ENCODE measurements around the gene HELT. TPM values are rescaled to one million over a fixed set of nuclear protein-coding genes. Genes with fewer than 3 reads are reported as not detected.
"Not testable (repeated sequence)": the region's sequence is repeated elsewhere in the genome, so short reads cannot be mapped to it uniquely, and the experiment has no call there.

Gene HELT
- total RNA-seq, 2 donors from 2014 or later, result not detected

GRCh38 chr4:184972991-184973390, 45.3 kb upstream of the HELT start:
- Histone ChIP-seq H3K9me3 (ENCODE audit: control insufficient read depth, low read length) (peaks cover 10% of the 10 kb centered on the region), H3K27ac (ENCODE audit: low read depth, low read length) (no peak overlapping the region), H3K36me3 (ENCODE audit: control insufficient read depth, insufficient read depth, low read length) (no peaks in the 10 kb centered on the region), H3K4me1 (ENCODE audit: control insufficient read depth, insufficient read depth, low read length) (no peaks in the 10 kb centered on the region), H3K27me3 (ENCODE audit: control insufficient read depth, insufficient read depth, low read length, poor library complexity, severe bottlenecking) (no peaks in the 10 kb centered on the region), H3K4me3 (ENCODE audit: low read length) (no peak overlapping the region), H3K9ac (ENCODE audit: extremely low read depth, low read length, poor library complexity, severe bottlenecking) (no peak overlapping the region)
- H3K4me3 Mint-ChIP-seq, result no peak overlapping the region
- H3K27ac Mint-ChIP-seq, result no peak overlapping the region
- WGBS, 2 experiments (ENCODE audit: insufficient coverage in 1 of 2, insufficient read length in 1 of 2), result 92 to 95% methylated on average over 7 of the region's 7 CpGs
- H3K27me3 Mint-ChIP-seq (ENCODE audit: insufficient read depth), result peaks cover 4% of the 10 kb centered on the region
- H3K36me3 Mint-ChIP-seq (ENCODE audit: low read depth), result no peaks in the 10 kb centered on the region
- peaks cover 28% of the 10 kb centered on the region for H3K9me3 Mint-ChIP-seq
- H3K4me1 Mint-ChIP-seq, result no peaks in the 10 kb centered on the region
- DNase-seq, result no peak
- no peak for TF ChIP-seq CTCF (conservative IDR thresholded peaks at IDR 0.05)

- not testable (repeated sequence) for H3K36me3 ChIP-seq (ENCODE audit: control insufficient read depth, insufficient read depth, low read length); H3K27ac ChIP-seq (ENCODE audit: low read depth, low read length); H3K9me3 ChIP-seq (ENCODE audit: control insufficient read depth, low read length); H3K9ac ChIP-seq (ENCODE audit: extremely low read depth, low read length, poor library complexity, severe bottlenecking); H3K4me1 Mint-ChIP-seq; H3K27ac Mint-ChIP-seq; H3K4me3 ChIP-seq (ENCODE audit: low read length); H3K4me3 Mint-ChIP-seq; H3K36me3 Mint-ChIP-seq (ENCODE audit: low read depth); H3K27me3 Mint-ChIP-seq (ENCODE audit: insufficient read depth); H3K4me1 ChIP-seq (ENCODE audit: control insufficient read depth, insufficient read depth, low read length); H3K27me3 ChIP-seq (ENCODE audit: control insufficient read depth, insufficient read depth, low read length, poor library complexity, severe bottlenecking); DNase-seq
- H3K9me3 Mint-ChIP-seq, result peaks cover 10% of the 10 kb centered on the region
- WGBS, 2 experiments (ENCODE audit: insufficient coverage in 1 of 2, insufficient read length in 1 of 2), result 90 to 94% methylated on average over 2 of the region's 2 CpGs
Measured at GRCh38 chr4:184976348-184976747, 41.9 kb upstream of the HELT start.

- no peaks in the 10 kb centered on the region for H3K4me1 Mint-ChIP-seq
- H3K27ac Mint-ChIP-seq, result no peak overlapping the region
- Histone ChIP-seq H3K4me1 (ENCODE audit: control insufficient read depth, insufficient read depth, low read length) (no peaks in the 10 kb centered on the region), H3K27me3 (ENCODE audit: control insufficient read depth, insufficient read depth, low read length, poor library complexity, severe bottlenecking) (no peaks in the 10 kb centered on the region), H3K27ac (ENCODE audit: low read depth, low read length) (no peak overlapping the region), H3K9ac (ENCODE audit: extremely low read depth, low read length, poor library complexity, severe bottlenecking) (no peak overlapping the region), H3K36me3 (ENCODE audit: control insufficient read depth, insufficient read depth, low read length) (no peaks in the 10 kb centered on the region), H3K4me3 (ENCODE audit: low read length) (no peak overlapping the region), H3K9me3 (ENCODE audit: control insufficient read depth, low read length) (no peaks in the 10 kb centered on the region)
- H3K27me3 Mint-ChIP-seq (ENCODE audit: insufficient read depth), result peaks cover 3% of the 10 kb centered on the region
- no peak for DNase-seq
- H3K36me3 Mint-ChIP-seq (ENCODE audit: low read depth), result no peaks in the 10 kb centered on the region
- no peak overlapping the region for H3K4me3 Mint-ChIP-seq
- H3K9me3 Mint-ChIP-seq, result no peaks in the 10 kb centered on the region
- 79 to 80% methylated on average over 1 to 2 of the region's 3 CpGs for WGBS, 2 experiments (ENCODE audit: insufficient coverage in 1 of 2, insufficient read length in 1 of 2)
- no peak for TF ChIP-seq CTCF (conservative IDR thresholded peaks at IDR 0.05)
Measured at GRCh38 chr4:184977747-184978146, 40.5 kb upstream of the HELT start.

- no peaks in the 10 kb centered on the region for H3K9me3 ChIP-seq (ENCODE audit: control insufficient read depth, low read length)
Measured at GRCh38 chr4:184978211-184978610, 40.1 kb upstream of the HELT start.

More at GRCh38 chr4:184978211-184978610, 40.1 kb upstream of the HELT start:
- H3K27me3 ChIP-seq (ENCODE audit: control insufficient read depth, insufficient read depth, low read length, poor library complexity, severe bottlenecking), result no peaks in the 10 kb centered on the region
- WGBS, 2 experiments (ENCODE audit: insufficient coverage in 1 of 2, insufficient read length in 1 of 2), result 82 to 90% methylated on average over 3 to 6 of the region's 6 CpGs
- H3K9me3 Mint-ChIP-seq, result no peaks in the 10 kb centered on the region
- H3K4me1 ChIP-seq (ENCODE audit: control insufficient read depth, insufficient read depth, low read length), result no peaks in the 10 kb centered on the region
- H3K4me3 Mint-ChIP-seq, result no peak overlapping the region
- no peaks in the 10 kb centered on the region for H3K4me1 Mint-ChIP-seq
- no peak overlapping the region for H3K9ac ChIP-seq (ENCODE audit: extremely low read depth, low read length, poor library complexity, severe bottlenecking)
- H3K4me3 ChIP-seq (ENCODE audit: low read length), result no peak overlapping the region
- H3K27me3 Mint-ChIP-seq (ENCODE audit: insufficient read depth), result peaks cover 8% of the 10 kb centered on the region
- no peak overlapping the region for H3K27ac ChIP-seq (ENCODE audit: low read depth, low read length)
- TF ChIP-seq CTCF (conservative IDR thresholded peaks at IDR 0.05), result no peak
- no peak overlapping the region for H3K27ac Mint-ChIP-seq
- H3K36me3 ChIP-seq (ENCODE audit: control insufficient read depth, insufficient read depth, low read length), result no peaks in the 10 kb centered on the region
- DNase-seq, result no peak
- H3K36me3 Mint-ChIP-seq (ENCODE audit: low read depth), result no peaks in the 10 kb centered on the region

Measured in endodermal cell (in vitro differentiated cells).